Neural cell (in vitro differentiated cells): ENCODE measurements around the gene SHC1. TPM values are rescaled to one million over a fixed set of nuclear protein-coding genes. Genes with fewer than 3 reads are reported as not detected.

Experiments used
- H2AFZ ChIP-seq: fragments of 200-600, 300-800 bp; sonication (generic), shearing (Covaris generic); 2 replicates; pipeline ENCODE4 v1.6.0; 2014; ENCODE audit warnings: low read depth, mild to moderate bottlenecking, antibody characterized with exemption, low read length, moderate library complexity
- H3F3A ChIP-seq: fragments of 200-600 bp; shearing (Covaris generic); 2 replicates; pipeline ENCODE4 v1.6.1; 2016; ENCODE audit warnings: mild to moderate bottlenecking, moderate library complexity, mixed read lengths, antibody characterized with exemption, low read length; ENCODE audit not compliant: insufficient read depth, poor library complexity, severe bottlenecking
- H3K27ac ChIP-seq: fragments of 200-600, 300-800 bp; sonication (generic), shearing (Covaris generic); 2 replicates; pipeline ENCODE4 v1.5.1; 2014; ENCODE audit warnings: mild to moderate bottlenecking, low read length, moderate library complexity
- H3K27me3 ChIP-seq: fragments of 300-800, 200-600 bp; sonication (generic), shearing (Covaris generic); 2 replicates; pipeline ENCODE4 v1.6.0; 2014; ENCODE audit warnings: mild to moderate bottlenecking, low read depth, low read length, moderate library complexity; ENCODE audit not compliant: insufficient read depth
- H3K36me3 ChIP-seq: fragments of 300-800, 200-600 bp; sonication (generic), shearing (Covaris generic); 2 replicates; pipeline ENCODE4 v1.5.1; 2014; ENCODE audit warnings: mild to moderate bottlenecking, antibody characterized with exemption, low read length, moderate library complexity; ENCODE audit not compliant: insufficient read depth
- H3K4me2 ChIP-seq: fragments of 300-800, 200-600 bp; sonication (generic), shearing (Covaris generic); 2 replicates; pipeline ENCODE4 v1.6.0; 2014; ENCODE audit warnings: mild to moderate bottlenecking, low read length
- H3K4me3 ChIP-seq: fragments of 300-800, 200-600 bp; sonication (generic), shearing (Covaris generic); 2 replicates; pipeline ENCODE4 v1.5.1; 2014; ENCODE audit warnings: mild to moderate bottlenecking, low read length, moderate library complexity
- H3K79me2 ChIP-seq: fragments of 200-600 bp; shearing (Covaris generic); replicated peaks from 2 replicates; pipeline ENCODE4 v1.6.0; 2014; ENCODE audit warnings: mild to moderate bottlenecking, low read length, moderate library complexity; ENCODE audit not compliant: insufficient read depth
- H3K9ac ChIP-seq: fragments of 300-800, 200-600 bp; sonication (generic), shearing (Covaris generic); 2 replicates; pipeline ENCODE4 v1.6.1; 2016; ENCODE audit warnings: mild to moderate bottlenecking, low read length, mixed read lengths
- H3K9me2 ChIP-seq: fragments of 200-600 bp; shearing (Covaris generic); 2 replicates; pipeline ENCODE4 v1.6.1; 2016; ENCODE audit warnings: mild to moderate bottlenecking, low read length, mixed read lengths; ENCODE audit not compliant: insufficient read depth
- H3K9me3 ChIP-seq: fragments of 200-600, 300-800 bp; sonication (generic), shearing (Covaris generic); 2 replicates; pipeline ENCODE4 v1.6.1; 2016; ENCODE audit warnings: mild to moderate bottlenecking, mixed run types, low read length, moderate library complexity, mixed read lengths
- H4K20me1 ChIP-seq: fragments of 200-600 bp; shearing (Covaris generic); 2 replicates; pipeline ENCODE4 v1.6.1; 2016; ENCODE audit warnings: mild to moderate bottlenecking, mixed run types; ENCODE audit not compliant: insufficient read depth
- CTCF ChIP-seq: fragments of 450-650 bp; IDR thresholded peaks from 2 replicates; pipeline ENCODE4 v1.5.1; 2014; ENCODE audit warnings: antibody characterized with exemption, mild to moderate bottlenecking, moderate library complexity; ENCODE audit not compliant: poor library complexity, severe bottlenecking
- EP300 ChIP-seq: fragments of 450-650 bp; conservative IDR thresholded peaks from 2 replicates; pipeline ENCODE4 v1.6.1; 2014; ENCODE audit warnings: antibody characterized with exemption, mild to moderate bottlenecking, moderate library complexity; ENCODE audit not compliant: poor library complexity, severe bottlenecking
- EZH2 ChIP-seq: fragments of 200-600, 300-800 bp; shearing (Covaris generic), sonication (generic); IDR thresholded peaks from 2 replicates; pipeline ENCODE4 v1.6.1; 2014; ENCODE audit warnings: antibody characterized with exemption, low read length, borderline replicate concordance, mild to moderate bottlenecking; ENCODE audit not compliant: insufficient read depth, poor library complexity, severe bottlenecking
- MXI1 ChIP-seq: fragments of 450-650 bp; conservative IDR thresholded peaks from 2 replicates; pipeline ENCODE4 v1.6.1; 2014; ENCODE audit warnings: antibody characterized with exemption, mild to moderate bottlenecking; ENCODE audit not compliant: poor library complexity, severe bottlenecking
- POLR2AphosphoS5 ChIP-seq: IDR thresholded peaks from 2 replicates; pipeline ENCODE4 v1.6.1; 2012
- RAD21 ChIP-seq: fragments of 450-650 bp; conservative IDR thresholded peaks from 2 replicates; pipeline ENCODE4 v1.6.1; 2014; ENCODE audit warnings: antibody characterized with exemption, mild to moderate bottlenecking, moderate library complexity
- REST ChIP-seq: IDR thresholded peaks from 2 replicates; pipeline ENCODE4 v1.6.1; 2012; ENCODE audit warnings: borderline replicate concordance
- SMC3 ChIP-seq: fragments of 450-650 bp; conservative IDR thresholded peaks from 2 replicates; pipeline ENCODE4 v1.6.1; 2014; ENCODE audit warnings: antibody characterized with exemption, mild to moderate bottlenecking, moderate library complexity; ENCODE audit not compliant: poor library complexity
- TAF1 ChIP-seq: IDR thresholded peaks from 2 replicates; pipeline ENCODE4 v1.6.1; 2012; ENCODE audit warnings: low read depth
- polyA plus RNA-seq: library from polyadenylated mRNA; depleted of rRNA; stranded (reverse); fragments of >200 nt; gene quantifications from 2 replicates; pipeline ENCODE4 v1.2.3, GENCODE V29; 2014

The SHC1 gene
- polyA plus RNA-seq, 1 donor from 2014 or later: 9.5 TPM

GRCh38 chr1:154959426-154959780, 11.1 kb downstream of the SHC1 start:
- H3K27ac ChIP-seq: no peak overlapping the region
- no peaks in the 10 kb centered on the region for H3K9me2 ChIP-seq
- H3K27me3 ChIP-seq: no peaks in the 10 kb centered on the region
- no peak overlapping the region for H2AFZ ChIP-seq
- TF ChIP-seq TAF1 (no peak), EP300 (no peak), MXI1 (no peak), REST (no peak), POLR2AphosphoS5 (no peak), RAD21 (no peak), EZH2 (no peak), SMC3 (no peak), CTCF (no peak)
- H3F3A ChIP-seq: peaks cover 8% of the 10 kb centered on the region
- peaks cover 24% of the 10 kb centered on the region for H3K79me2 ChIP-seq
- H3K9ac ChIP-seq: no peak overlapping the region
- H3K9me3 ChIP-seq: no peaks in the 10 kb centered on the region
- no peaks in the 10 kb centered on the region for H4K20me1 ChIP-seq
- no peak overlapping the region for H3K4me2 ChIP-seq
- no peaks in the 10 kb centered on the region for H3K36me3 ChIP-seq
- no peak overlapping the region for H3K4me3 ChIP-seq

GRCh38 chr1:154958681-154959425, 11.7 kb downstream of the SHC1 start:
- Histone ChIP-seq H2AFZ (no peak overlapping the region), H3K4me3 (no peak overlapping the region), H3K27ac (no peak overlapping the region), H3K9me2 (no peaks in the 10 kb centered on the region), H3F3A (peaks cover 8% of the 10 kb centered on the region), H3K9ac (no peak overlapping the region), H3K36me3 (no peaks in the 10 kb centered on the region), H3K9me3 (no peaks in the 10 kb centered on the region), H3K27me3 (no peaks in the 10 kb centered on the region), H4K20me1 (no peaks in the 10 kb centered on the region), H3K79me2 (peaks cover 24% of the 10 kb centered on the region), H3K4me2 (no peak overlapping the region)
- TF ChIP-seq TAF1 (no peak), EP300 (no peak), MXI1 (no peak), REST (no peak), CTCF (no peak)
